HEK293 (cell line): Measurements from ENCODE around the gene FHIT.

Experiments
- CTCF ChIA-PET: fragments of 350-600 bp; formaldehyde crosslinking; extraction: SDS; loops from one replicate; lab custom pipeline; 2021; ENCODE audit warnings: antibody characterized with exemption; lab: Yijun Ruan, JAX
- POLR2A ChIA-PET: fragments of 300-600 bp; formaldehyde crosslinking; extraction: SDS; loops from one replicate; lab custom pipeline; 2020; ENCODE audit warnings: antibody characterized with exemption, inconsistent platforms; lab: Yijun Ruan, JAX
- H3K27ac ChIP-seq: fragments of 200-500 bp; sonication (Bioruptor generic); 2 replicates; pipeline ENCODE4 v1.5.1; 2014; ENCODE audit warnings: low read depth, low read length, control low read depth, inconsistent platforms; ENCODE audit errors: extremely low read depth
- H3K36me3 ChIP-seq, 2 experiments: fragments of 200-500 bp in 1 of 2; sonication (Bioruptor generic) in 1 of 2; 1 replicate in 1 of 2; 2 replicates in 1 of 2; pipeline ENCODE4 v1.5.1; 2014 to 2017; ENCODE audit warnings: inconsistent platforms in 2 of 2, low read length in 2 of 2; ENCODE audit not compliant: control insufficient read depth in 2 of 2, insufficient read depth in 1 of 2
- H3K4me1 ChIP-seq: fragments of 200-500 bp; sonication (Bioruptor generic); 2 replicates; pipeline ENCODE4 v1.5.1; 2014; ENCODE audit warnings: mild to moderate bottlenecking, low read length, inconsistent platforms; ENCODE audit not compliant: control insufficient read depth, insufficient read depth
- H3K4me3 ChIP-seq: 2 replicates; pipeline ENCODE4 v1.5.1; 2011; ENCODE audit warnings: low read depth, mild to moderate bottlenecking, control low read depth, low read length, moderate library complexity
- H3K9me3 ChIP-seq: fragments of 200-500 bp; sonication (Bioruptor generic); 2 replicates; pipeline ENCODE4 v1.5.1; 2014; ENCODE audit warnings: low read depth, low read length, inconsistent platforms; ENCODE audit not compliant: control insufficient read depth, insufficient read depth
- HOXA7 ChIP-seq: sonication (generic); formaldehyde crosslinking; IDR thresholded peaks from 2 replicates; pipeline ENCODE4 v1.8.1; 2022; ENCODE audit warnings: missing genetic modification reagents, borderline replicate concordance
- MYNN ChIP-seq: fragments of 450-650 bp; formaldehyde crosslinking; IDR thresholded peaks from 2 replicates; pipeline ENCODE4 v1.5.1; 2016; ENCODE audit warnings: missing biosample characterization, missing genetic modification characterization, borderline replicate concordance
- PRDM1 ChIP-seq: fragments of 450-650 bp; formaldehyde crosslinking; IDR thresholded peaks from 2 replicates; pipeline ENCODE4; 2016; ENCODE audit warnings: missing biosample characterization, missing genetic modification characterization
- ZFP3 ChIP-seq: fragments of 450-650 bp; formaldehyde crosslinking; IDR thresholded peaks from 2 replicates; pipeline ENCODE4 v1.5.1; 2016; ENCODE audit warnings: low read depth, missing biosample characterization, missing genetic modification characterization
- ZNF133 ChIP-seq: fragments of 450-650 bp; formaldehyde crosslinking; IDR thresholded peaks from 2 replicates; pipeline ENCODE4 v1.5.1; 2016; ENCODE audit warnings: missing biosample characterization, missing genetic modification characterization
- ZNF155 ChIP-seq: fragments of 450-650 bp; formaldehyde crosslinking; IDR thresholded peaks from 2 replicates; pipeline ENCODE4 v1.5.1; 2016; ENCODE audit warnings: missing biosample characterization, missing genetic modification characterization
- ZNF2 ChIP-seq: fragments of 450-650 bp; formaldehyde crosslinking; IDR thresholded peaks from 2 replicates; pipeline ENCODE4 v1.5.1; 2016; ENCODE audit warnings: missing biosample characterization, missing genetic modification characterization
- ZNF221 ChIP-seq: fragments of 450-650 bp; formaldehyde crosslinking; IDR thresholded peaks from 2 replicates; pipeline ENCODE4 v1.5.1; 2017; ENCODE audit warnings: missing biosample characterization, missing genetic modification characterization, borderline replicate concordance
- ZNF274 ChIP-seq, 2 experiments: fragments of 200-500 bp in 1 of 2; fragments of 450-650 bp in 1 of 2; sonication (Bioruptor generic) in 1 of 2; formaldehyde crosslinking in 1 of 2; IDR thresholded peaks; 2 replicates each; pipeline versions ENCODE4 v1.5.1 to v1.6.1; 2014 to 2016; ENCODE audit warnings: borderline replicate concordance in 1 of 2, inconsistent platforms in 1 of 2, low read length in 1 of 2, missing biosample characterization in 1 of 2, missing genetic modification characterization in 1 of 2
- ZNF391 ChIP-seq: fragments of 450-650 bp; formaldehyde crosslinking; IDR thresholded peaks from 2 replicates; pipeline ENCODE4 v1.5.1; 2016; ENCODE audit warnings: low read depth, missing biosample characterization, missing genetic modification characterization, borderline replicate concordance
- ZNF416 ChIP-seq: fragments of 450-650 bp; formaldehyde crosslinking; IDR thresholded peaks from 2 replicates; pipeline ENCODE4 v1.5.1; 2016; ENCODE audit warnings: missing biosample characterization, missing genetic modification characterization
- ZNF510 ChIP-seq: fragments of 450-650 bp; formaldehyde crosslinking; IDR thresholded peaks from 2 replicates; pipeline ENCODE4 v1.5.1; 2018; ENCODE audit warnings: mild to moderate bottlenecking, missing genetic modification characterization, missing biosample characterization; ENCODE audit not compliant: insufficient replicate concordance
- ZNF561 ChIP-seq: fragments of 450-650 bp; IDR thresholded peaks from 2 replicates; pipeline ENCODE4 v1.5.1; 2018; ENCODE audit warnings: missing biosample characterization, missing genetic modification characterization, borderline replicate concordance
- ZNF585B ChIP-seq: fragments of 450-650 bp; formaldehyde crosslinking; IDR thresholded peaks from 2 replicates; pipeline ENCODE4 v1.5.1; 2016; ENCODE audit warnings: missing biosample characterization, missing genetic modification characterization
- ZNF654 ChIP-seq: fragments of 450-650 bp; formaldehyde crosslinking; IDR thresholded peaks from 2 replicates; pipeline ENCODE4 v1.5.1; 2016; ENCODE audit warnings: low read depth, missing biosample characterization, missing genetic modification characterization
- ZNF677 ChIP-seq: fragments of 450-650 bp; IDR thresholded peaks from 2 replicates; pipeline ENCODE4 v1.5.0; 2018; ENCODE audit warnings: missing biosample characterization, mild to moderate bottlenecking, missing genetic modification characterization, moderate library complexity
- ZNF692 ChIP-seq: fragments of 450-650 bp; formaldehyde crosslinking; IDR thresholded peaks from 2 replicates; pipeline ENCODE4 v1.5.1; 2016; ENCODE audit warnings: missing biosample characterization, missing genetic modification characterization
- ZNF701 ChIP-seq: fragments of 450-650 bp; formaldehyde crosslinking; IDR thresholded peaks from 2 replicates; pipeline ENCODE4 v1.5.1; 2016; ENCODE audit warnings: missing biosample characterization, missing genetic modification characterization
- ZNF76 ChIP-seq: fragments of 450-650 bp; formaldehyde crosslinking; IDR thresholded peaks from 2 replicates; pipeline ENCODE4; 2016; ENCODE audit warnings: low read depth, missing biosample characterization, missing genetic modification characterization, borderline replicate concordance
- ZSCAN16 ChIP-seq: fragments of 450-650 bp; formaldehyde crosslinking; IDR thresholded peaks from 2 replicates; pipeline ENCODE4 v1.5.1; 2016; ENCODE audit warnings: missing biosample characterization, missing genetic modification characterization
- ZSCAN4 ChIP-seq: fragments of 450-650 bp; formaldehyde crosslinking; IDR thresholded peaks from 2 replicates; pipeline ENCODE4 v1.5.1; 2017; ENCODE audit warnings: missing biosample characterization, missing genetic modification characterization
- TF ChIP-seq, protein P1 (sequence below): fragments of 450-650 bp; formaldehyde crosslinking; IDR thresholded peaks from 2 replicates; pipeline ENCODE4 v1.5.1; 2016; ENCODE audit warnings: missing biosample characterization, missing genetic modification characterization

The FHIT gene

GRCh38 chr3:60424942-60425341, 826.3 kb downstream of the FHIT start (continued):
- TF ChIP-seq ZNF391 (tag by site-specific recombination), result no peak
- no peak for TF ChIP-seq ZNF76 (tag by site-specific recombination)

DNA sequence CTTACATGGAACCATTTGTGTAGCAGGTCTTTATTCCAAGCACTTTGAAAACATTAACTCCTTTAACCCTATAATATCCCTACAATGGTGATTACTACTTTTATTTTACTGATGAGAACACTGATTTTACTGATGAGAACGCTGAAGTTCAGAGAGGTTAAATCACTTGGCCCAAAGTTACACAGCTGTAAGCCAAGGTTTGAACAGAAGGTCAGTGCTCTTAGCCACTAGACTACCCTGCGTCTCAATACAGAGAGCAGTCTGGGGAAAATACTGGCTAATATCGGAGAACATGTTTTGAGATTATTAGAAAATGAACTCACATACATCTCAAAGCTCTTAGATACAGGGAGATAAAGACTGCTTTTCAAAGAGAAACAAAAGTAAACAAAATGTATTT, 827.2 kb downstream of the FHIT start:
- no peak overlapping the region for H3K4me3 ChIP-seq
- TF ChIP-seq MYNN (tag by site-specific recombination), result no peak
- no peak for TF ChIP-seq ZNF692 (tag by site-specific recombination)
- TF ChIP-seq, protein P1, sequence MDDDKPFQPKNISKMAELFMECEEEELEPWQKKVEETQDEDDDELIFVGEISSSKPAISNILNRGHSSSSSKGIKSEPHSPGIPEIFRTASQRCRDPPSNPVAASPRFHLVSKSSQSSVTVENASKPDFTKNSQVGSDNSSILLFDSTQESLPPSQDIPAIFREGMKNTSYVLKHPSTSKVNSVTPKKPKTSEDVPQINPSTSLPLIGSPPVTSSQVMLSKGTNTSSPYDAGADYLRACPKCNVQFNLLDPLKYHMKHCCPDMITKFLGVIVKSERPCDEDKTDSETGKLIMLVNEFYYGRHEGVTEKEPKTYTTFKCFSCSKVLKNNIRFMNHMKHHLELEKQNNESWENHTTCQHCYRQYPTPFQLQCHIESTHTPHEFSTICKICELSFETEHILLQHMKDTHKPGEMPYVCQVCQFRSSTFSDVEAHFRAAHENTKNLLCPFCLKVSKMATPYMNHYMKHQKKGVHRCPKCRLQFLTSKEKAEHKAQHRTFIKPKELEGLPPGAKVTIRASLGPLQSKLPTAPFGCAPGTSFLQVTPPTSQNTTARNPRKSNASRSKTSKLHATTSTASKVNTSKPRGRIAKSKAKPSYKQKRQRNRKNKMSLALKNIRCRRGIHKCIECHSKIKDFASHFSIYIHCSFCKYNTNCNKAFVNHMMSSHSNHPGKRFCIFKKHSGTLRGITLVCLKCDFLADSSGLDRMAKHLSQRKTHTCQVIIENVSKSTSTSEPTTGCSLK (tag by site-specific recombination), result no peak
- TF ChIP-seq ZNF416, result no peak
- TF ChIP-seq ZNF133, result no peak
- TF ChIP-seq PRDM1 (tag by site-specific recombination), result no peak
- TF ChIP-seq ZSCAN4 (tag by site-specific recombination), result no peak
- TF ChIP-seq ZNF585B (tag by site-specific recombination), result no peak
- TF ChIP-seq ZNF654 (tag by site-specific recombination), result no peak
- no peak for TF ChIP-seq ZNF701
- TF ChIP-seq HOXA7 (CRISPR knock-in tag), result no peak
- TF ChIP-seq ZNF561 (tag by site-specific recombination), result no peak
- TF ChIP-seq ZNF510, result no peak
- TF ChIP-seq ZNF2 (tag by site-specific recombination), result no peak
- TF ChIP-seq ZNF677, result no peak
- no peak for TF ChIP-seq ZNF155 (tag by site-specific recombination)
- TF ChIP-seq ZSCAN16 (tag by site-specific recombination), result no peak
- TF ChIP-seq ZNF221 (tag by site-specific recombination), result no peak
- no peak for TF ChIP-seq ZNF274 (IDR thresholded peaks at IDR 0.05; ENCODE audit: low read length)
- no peak for TF ChIP-seq ZNF274 (tag by site-specific recombination; IDR thresholded peaks at IDR 0.05; ENCODE audit: borderline replicate concordance)
- TF ChIP-seq, all 188 proteins: peak for 0
- no peaks in the 10 kb centered on the region for H3K36me3 ChIP-seq
- ChIA-PET CTCF (no interaction called here), POLR2A (no interaction called here)
- H3K4me1 ChIP-seq, result no peaks in the 10 kb centered on the region
- H3K9me3 ChIP-seq, result no peaks in the 10 kb centered on the region
- no peak overlapping the region for H3K27ac ChIP-seq

- CTCF ChIA-PET, result no interaction called here
- Histone ChIP-seq H3K4me1 (no peaks in the 10 kb centered on the region), H3K9me3 (no peaks in the 10 kb centered on the region)
Observed at GRCh38 chr3:60423556-60423955, 827.7 kb downstream of the FHIT start.

More at GRCh38 chr3:60423556-60423955, 827.7 kb downstream of the FHIT start:
- no peak for TF ChIP-seq ZFP3 (tag by site-specific recombination)
- POLR2A ChIA-PET, result no interaction called here
- Histone ChIP-seq H3K36me3 (no peaks in the 10 kb centered on the region), H3K4me3 (no peak overlapping the region), H3K27ac (no peak overlapping the region)
